DND-41 (cell line): Measurements from ENCODE around the gene IL18RAP.

Source experiments
- ATAC-seq: fragments of 200-7000 bp; cut with Tn5 transposase; 3 replicates; pipeline ENCODE4 v1.9.1; 2021; ENCODE audit warnings: low read depth; ENCODE audit not compliant: insufficient read depth
- DNase-seq: peaks from one replicate; pipeline ENCODE4 v3.0.0-alpha.2; 2020
- H2AFZ ChIP-seq: 2 replicates; pipeline ENCODE4 v1.6.0; 2012; ENCODE audit warnings: low read depth, low read length
- H3K27ac ChIP-seq: 2 replicates; pipeline ENCODE4 v1.5.1; 2012; ENCODE audit warnings: low read length, inconsistent platforms
- H3K27me3 ChIP-seq: fragments of 200-600 bp; sonication (generic); 2 replicates; pipeline ENCODE4 v1.6.0; 2012; ENCODE audit warnings: low read length, mild to moderate bottlenecking, inconsistent platforms; ENCODE audit not compliant: insufficient read depth, poor library complexity
- H3K36me3 ChIP-seq: 2 replicates; pipeline ENCODE4 v1.5.1; 2012; ENCODE audit warnings: low read length, inconsistent platforms; ENCODE audit not compliant: insufficient read depth
- H3K4me1 ChIP-seq: 2 replicates; pipeline ENCODE4 v1.5.1; 2012; ENCODE audit warnings: mild to moderate bottlenecking, low read length; ENCODE audit not compliant: insufficient read depth
- H3K4me2 ChIP-seq: 2 replicates; pipeline ENCODE4 v1.6.0; 2012; ENCODE audit warnings: mild to moderate bottlenecking, moderate library complexity, low read length, inconsistent platforms; ENCODE audit not compliant: insufficient read depth
- H3K4me3 ChIP-seq, 2 experiments: fragments of 200-600 bp in 1 of 2; shearing (Covaris generic) in 1 of 2; 2 replicates each; pipeline ENCODE4 v1.5.1; 2012 to 2016; ENCODE audit warnings: inconsistent platforms in 2 of 2, low read length in 2 of 2, mild to moderate bottlenecking in 2 of 2, low read depth in 1 of 2, moderate library complexity in 1 of 2
- H3K79me2 ChIP-seq: 2 replicates; pipeline ENCODE4 v1.6.0; 2012; ENCODE audit warnings: low read length, inconsistent platforms; ENCODE audit not compliant: insufficient read depth
- H3K9ac ChIP-seq: 2 replicates; pipeline ENCODE4 v1.6.0; 2012; ENCODE audit warnings: low read depth, mild to moderate bottlenecking, inconsistent platforms, low read length, moderate library complexity
- H3K9me3 ChIP-seq: 2 replicates; pipeline ENCODE4 v1.5.1; 2012; ENCODE audit warnings: low read length, moderate library complexity, mild to moderate bottlenecking, inconsistent platforms; ENCODE audit not compliant: insufficient read depth, severe bottlenecking
- H4K20me1 ChIP-seq: 2 replicates; pipeline ENCODE4 v1.6.0; 2012; ENCODE audit warnings: low read length; ENCODE audit not compliant: insufficient read depth
- EZH2 ChIP-seq: IDR thresholded peaks from 3 replicates; pipeline ENCODE4 v1.6.1; 2012; ENCODE audit warnings: borderline replicate concordance, low read depth, mild to moderate bottlenecking, moderate library complexity, low read length, inconsistent platforms; ENCODE audit not compliant: severe bottlenecking
- TF ChIP-seq, protein P1 (sequence below): IDR thresholded peaks from 2 replicates; pipeline ENCODE4 v1.5.1; 2012; ENCODE audit warnings: borderline replicate concordance, low read length, moderate library complexity, mild to moderate bottlenecking; ENCODE audit not compliant: poor library complexity, severe bottlenecking; ENCODE audit errors: extremely low read depth

Gene IL18RAP

DNA sequence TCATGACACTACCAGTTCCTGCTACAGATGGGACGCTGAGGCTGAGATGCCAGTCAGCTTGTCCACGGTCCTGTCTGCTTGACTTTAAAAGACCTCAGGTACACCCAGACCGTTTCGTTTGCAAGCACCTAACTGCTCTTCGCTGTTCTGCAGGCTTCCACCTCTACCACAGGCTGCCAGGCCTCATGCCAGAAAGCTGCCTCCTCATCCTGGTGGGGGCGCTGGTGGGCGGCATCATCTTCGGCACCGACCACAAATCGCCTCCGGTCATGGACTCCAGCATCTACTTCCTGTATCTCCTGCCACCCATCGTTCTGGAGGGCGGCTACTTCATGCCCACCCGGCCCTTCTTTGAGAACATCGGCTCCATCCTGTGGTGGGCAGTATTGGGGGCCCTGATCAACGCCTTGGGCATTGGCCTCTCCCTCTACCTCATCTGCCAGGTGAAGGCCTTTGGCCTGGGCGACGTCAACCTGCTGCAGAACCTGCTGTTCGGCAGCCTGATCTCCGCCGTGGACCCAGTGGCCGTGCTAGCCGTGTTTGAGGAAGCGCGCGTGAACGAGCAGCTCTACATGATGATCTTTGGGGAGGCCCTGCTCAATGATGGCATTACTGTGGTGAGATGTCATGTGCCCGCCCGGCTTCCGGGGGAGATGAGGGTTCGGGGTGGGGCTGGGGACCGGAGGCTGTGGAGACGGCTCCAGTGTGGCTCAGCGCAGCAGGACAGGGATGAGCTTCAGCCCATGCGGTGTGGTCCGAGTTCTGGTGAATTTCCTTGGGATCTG is 55.9 kb downstream of the IL18RAP start:
- H3K9me3 ChIP-seq = no peaks in the 10 kb centered on the region
- ATAC-seq (no peak), DNase-seq (no peak)
- no peaks in the 10 kb centered on the region for H3K36me3 ChIP-seq
- H3K27me3 ChIP-seq = peaks cover 5% of the 10 kb centered on the region
- no peak overlapping the region for H3K9ac ChIP-seq
- no peak overlapping the region for H3K27ac ChIP-seq
- no peak overlapping the region for H2AFZ ChIP-seq
- TF ChIP-seq EZH2 = no peak
- TF ChIP-seq, protein P1, sequence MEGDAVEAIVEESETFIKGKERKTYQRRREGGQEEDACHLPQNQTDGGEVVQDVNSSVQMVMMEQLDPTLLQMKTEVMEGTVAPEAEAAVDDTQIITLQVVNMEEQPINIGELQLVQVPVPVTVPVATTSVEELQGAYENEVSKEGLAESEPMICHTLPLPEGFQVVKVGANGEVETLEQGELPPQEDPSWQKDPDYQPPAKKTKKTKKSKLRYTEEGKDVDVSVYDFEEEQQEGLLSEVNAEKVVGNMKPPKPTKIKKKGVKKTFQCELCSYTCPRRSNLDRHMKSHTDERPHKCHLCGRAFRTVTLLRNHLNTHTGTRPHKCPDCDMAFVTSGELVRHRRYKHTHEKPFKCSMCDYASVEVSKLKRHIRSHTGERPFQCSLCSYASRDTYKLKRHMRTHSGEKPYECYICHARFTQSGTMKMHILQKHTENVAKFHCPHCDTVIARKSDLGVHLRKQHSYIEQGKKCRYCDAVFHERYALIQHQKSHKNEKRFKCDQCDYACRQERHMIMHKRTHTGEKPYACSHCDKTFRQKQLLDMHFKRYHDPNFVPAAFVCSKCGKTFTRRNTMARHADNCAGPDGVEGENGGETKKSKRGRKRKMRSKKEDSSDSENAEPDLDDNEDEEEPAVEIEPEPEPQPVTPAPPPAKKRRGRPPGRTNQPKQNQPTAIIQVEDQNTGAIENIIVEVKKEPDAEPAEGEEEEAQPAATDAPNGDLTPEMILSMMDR = no peak
- H3K4me1 ChIP-seq = no peaks in the 10 kb centered on the region
- H3K4me2 ChIP-seq = no peak overlapping the region
- H3K79me2 ChIP-seq = no peaks in the 10 kb centered on the region
- no peaks in the 10 kb centered on the region for H4K20me1 ChIP-seq
- H3K4me3 ChIP-seq = no peak overlapping the region

DNA sequence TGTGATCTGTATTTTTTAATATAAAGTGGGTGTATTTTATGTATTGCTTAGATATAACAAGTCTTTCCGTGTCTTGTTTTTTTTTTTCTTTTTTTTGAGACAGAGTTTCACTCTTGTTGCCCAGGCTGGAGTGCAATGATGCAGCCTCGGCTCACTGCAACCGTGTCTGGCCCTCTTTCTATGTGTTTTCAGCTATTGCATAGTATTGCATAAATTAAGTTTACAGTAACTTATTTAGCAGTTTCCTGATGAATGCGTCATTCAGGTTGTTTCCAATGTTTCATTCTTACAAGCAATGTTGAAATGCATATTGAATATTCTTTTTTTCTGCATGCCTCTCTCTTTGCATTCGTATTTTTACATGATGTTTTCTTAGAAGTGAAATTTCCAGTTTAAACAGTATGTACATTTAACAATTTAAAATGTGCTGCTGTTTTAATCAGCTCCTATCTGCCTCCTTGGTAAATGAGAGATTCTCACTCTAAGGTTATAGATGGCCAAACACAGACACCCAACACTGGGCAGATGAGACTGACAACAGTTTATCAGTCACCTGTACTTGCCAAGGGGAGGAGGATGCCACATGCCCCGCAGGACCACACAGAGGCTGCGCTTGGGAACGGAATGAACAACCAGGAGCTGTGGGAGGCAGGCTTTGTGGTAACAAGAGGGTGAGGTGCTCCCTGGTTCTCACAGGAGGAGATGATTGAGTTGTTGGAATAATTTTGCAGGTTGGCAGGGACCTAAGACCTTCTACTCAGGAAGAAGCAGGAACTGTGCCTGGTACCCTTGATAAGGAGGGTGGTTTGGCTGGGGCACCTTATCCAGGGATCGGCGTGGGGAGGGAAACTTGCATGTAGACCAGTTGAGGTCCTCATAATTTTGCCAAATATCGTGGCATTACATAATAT is 57.6 kb downstream of the IL18RAP start:
- ATAC-seq = no peak
- no peaks in the 10 kb centered on the region for H3K36me3 ChIP-seq
- TF ChIP-seq, protein P1 = no peak
- TF ChIP-seq EZH2 = no peak

DNA sequence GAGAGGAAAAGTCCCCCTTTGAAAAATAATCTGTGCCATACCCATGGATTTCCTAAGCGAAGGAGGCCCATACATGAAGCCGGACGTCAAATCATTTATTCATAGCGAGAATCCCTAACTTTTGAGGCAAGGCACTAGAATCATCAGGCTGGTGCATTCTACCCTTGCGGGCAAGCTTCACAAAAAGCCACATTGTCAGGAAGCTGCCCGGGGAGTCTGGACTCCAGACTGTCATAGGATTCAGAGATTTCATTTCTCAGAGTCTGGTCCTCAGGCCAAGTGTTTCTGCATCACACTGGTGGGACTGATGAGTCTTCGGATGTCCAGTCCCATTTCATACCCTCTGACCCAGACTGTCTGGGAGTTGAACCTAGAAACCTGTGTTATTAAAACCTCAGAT is 59.0 kb downstream of the IL18RAP start:
- Histone ChIP-seq H4K20me1 (no peaks in the 10 kb centered on the region), H3K4me2 (no peak overlapping the region), H3K4me1 (no peaks in the 10 kb centered on the region), H3K9ac (no peak overlapping the region), H3K4me3 (no peak overlapping the region), H2AFZ (no peak overlapping the region), H3K27ac (no peak overlapping the region), H3K36me3 (no peaks in the 10 kb centered on the region), H3K79me2 (no peaks in the 10 kb centered on the region), H3K9me3 (no peaks in the 10 kb centered on the region), H3K27me3 (peaks cover 5% of the 10 kb centered on the region)
- ATAC-seq (no peak), DNase-seq (no peak)
- no peak for TF ChIP-seq EZH2
- TF ChIP-seq, protein P1 = no peak

More for the DNA sequence above, 57.6 kb downstream of the IL18RAP start:
- Histone ChIP-seq H3K27ac (no peak overlapping the region), H3K9ac (no peak overlapping the region), H3K4me1 (no peaks in the 10 kb centered on the region), H3K9me3 (no peaks in the 10 kb centered on the region), H3K4me2 (no peak overlapping the region), H3K4me3 (no peak overlapping the region), H2AFZ (no peak overlapping the region), H4K20me1 (no peaks in the 10 kb centered on the region), H3K79me2 (no peaks in the 10 kb centered on the region), H3K27me3 (peaks cover 5% of the 10 kb centered on the region)
- no peak for DNase-seq
